MCF 10A (cell line): ENCODE results near the gene NHERF2. TPM values are rescaled to one million over a fixed set of nuclear protein-coding genes. Genes with fewer than 3 reads are reported as not detected.

Experiments used
- BruUV-seq: library from RNA; stranded (reverse); fragments of 400-500 nt; replicated peaks from 2 replicates; lab custom pipeline; 2021; lab: Mats Ljungman, UMichigan
- CTCF ChIA-PET: fragments of 300-600 bp; sonication (Branson Sonifier 250); formaldehyde crosslinking; extraction: SDS; loops from one replicate; lab custom pipeline; 2021; ENCODE audit warnings: antibody characterized with exemption, inconsistent platforms; lab: Yijun Ruan, JAX
- POLR2A ChIA-PET: fragments of 300-600, 350-650 bp; sonication (Branson Sonifier 250); formaldehyde crosslinking; extraction: SDS; loops from one replicate; lab custom pipeline; 2020; ENCODE audit warnings: antibody characterized with exemption, inconsistent platforms; lab: Yijun Ruan, JAX
- DNase-seq: peaks from one replicate; pipeline ENCODE4 v3.0.0-alpha.2; 2018; ENCODE audit not compliant: unreplicated experiment
- H3K27ac Mint-ChIP-seq: one replicate; pipeline ENCODE4 v1.8.0; 2022; ENCODE audit warnings: mild to moderate bottlenecking, low read depth, mixed read lengths; ENCODE audit not compliant: unreplicated experiment
- H3K27me3 Mint-ChIP-seq: one replicate; pipeline ENCODE4 v1.8.0; 2022; ENCODE audit warnings: mixed read lengths; ENCODE audit not compliant: insufficient read depth, unreplicated experiment
- H3K36me3 Mint-ChIP-seq: one replicate; pipeline ENCODE4 v1.8.0; 2022; ENCODE audit warnings: mild to moderate bottlenecking, moderate library complexity, mixed read lengths; ENCODE audit not compliant: insufficient read depth, unreplicated experiment
- H3K4me1 Mint-ChIP-seq: one replicate; pipeline ENCODE4 v1.8.0; 2022; ENCODE audit warnings: mixed read lengths; ENCODE audit not compliant: insufficient read depth, unreplicated experiment
- H3K4me3 Mint-ChIP-seq: one replicate; pipeline ENCODE4 v1.8.0; 2022; ENCODE audit warnings: mild to moderate bottlenecking, moderate library complexity, mixed read lengths; ENCODE audit not compliant: unreplicated experiment
- H3K9me3 Mint-ChIP-seq: one replicate; pipeline ENCODE4 v1.8.0; 2022; ENCODE audit warnings: mixed read lengths; ENCODE audit not compliant: unreplicated experiment
- CTCF ChIP-seq: fragments of 200-600 bp; IDR thresholded peaks from one replicate; pipeline ENCODE4 v1.8.0; 2022; ENCODE audit warnings: antibody characterized with exemption, mild to moderate bottlenecking; ENCODE audit not compliant: unreplicated experiment
- intact Hi-C: fragments of 100-400 bp; cut with micrococcal nuclease; formaldehyde crosslinking; loops from 2 replicates; pipeline ENCODE4 v1.14.1; 2022
- total RNA-seq: library from RNA; stranded (reverse); gene quantifications from 2 replicates; pipeline ENCODE4 v1.2.3, GENCODE V29; 2022

The NHERF2 gene
- total RNA-seq, 1 experiment from 2014 or later, result 14.5 TPM

GRCh38 chr16:2086106-2086742 lies 59.5 kb downstream of the NHERF2 start:
- Mint-ChIP-seq H3K9me3 (no peaks in the 10 kb centered on the region), H3K36me3 (peaks cover 50% of the 10 kb centered on the region), H3K4me3 (no peak overlapping the region), H3K27ac (no peak overlapping the region), H3K4me1 (peaks cover 4% of the 10 kb centered on the region), H3K27me3 (no peaks in the 10 kb centered on the region)
- no peak for TF ChIP-seq CTCF
- ChIA-PET POLR2A (interaction anchor here (0.6 to 1.5 kb wide), 7 partner anchors 38 to 120 kb away, joined by 3 to 5 read pairs (median 4); partner anchors contain the start of genes NTHL1, TRAF7 and TSC2), CTCF (interaction anchor here (0.7 to 1.2 kb wide), 2 partner anchors 21 to 38 kb away, joined by 3 read pairs; no protein-coding TSS in a partner anchor)
- DNase-seq, result peak; percentile 35
- intact Hi-C loops, result no loop called here
- no TSS peak for BruUV-seq

- Mint-ChIP-seq H3K36me3 (peaks cover 49% of the 10 kb centered on the region), H3K4me3 (no peak overlapping the region), H3K9me3 (no peaks in the 10 kb centered on the region), H3K4me1 (peaks cover 4% of the 10 kb centered on the region), H3K27me3 (no peaks in the 10 kb centered on the region), H3K27ac (no peak overlapping the region)
- CTCF ChIA-PET, result interaction anchor here (0.7 kb wide), 1 partner anchor 39 kb away, joined by 3 read pairs; no protein-coding TSS in a partner anchor
- DNase-seq, result no peak
- no TSS peak for BruUV-seq
- POLR2A ChIA-PET, result interaction anchor here (0.7 to 1.5 kb wide), 2 partner anchors 68 kb away, joined by 3 to 5 read pairs; partner anchors contain the start of gene TRAF7
- TF ChIP-seq CTCF, result no peak
- intact Hi-C loops, result no loop called here
These were observed 60.4 kb downstream of the NHERF2 start for GRCh38 chr16:2086812-2087747.

- no peaks in the 10 kb centered on the region for H3K9me3 Mint-ChIP-seq
- DNase-seq, result no peak
- intact Hi-C loops, result no loop called here
- CTCF ChIA-PET, result interaction anchor here (0.6 kb wide), 1 partner anchor 13 kb away, joined by 5 read pairs; no protein-coding TSS in a partner anchor
- no peak overlapping the region for H3K4me3 Mint-ChIP-seq
- H3K27me3 Mint-ChIP-seq, result no peaks in the 10 kb centered on the region
- no peak overlapping the region for H3K27ac Mint-ChIP-seq
- peaks cover 4% of the 10 kb centered on the region for H3K4me1 Mint-ChIP-seq
- POLR2A ChIA-PET, result interaction anchor here (0.6 to 0.7 kb wide), 2 partner anchors 67 to 137 kb away, joined by 3 read pairs; no protein-coding TSS in a partner anchor
- BruUV-seq, result TSS peak; percentile 42
- TF ChIP-seq CTCF, result no peak
- H3K36me3 Mint-ChIP-seq, result peaks cover 42% of the 10 kb centered on the region
These were observed 61.3 kb downstream of the NHERF2 start for GRCh38 chr16:2087748-2088631.

Other genes starting within 250 kb of the NHERF2 start
- gene SPSB3, start 244.3 kb upstream of the NHERF2 start, total RNA-seq, result 21.6 and 22.2 TPM in 2 replicates
- 71.3 and 73.9 TPM in 2 replicates for gene NUBP2, start 243.9 kb upstream of the NHERF2 start, total RNA-seq
- not detected in 2 replicates for gene IGFALS, start 233.2 kb upstream of the NHERF2 start, total RNA-seq
- gene HAGH, start 200.1 kb upstream of the NHERF2 start, total RNA-seq, result 44.5 and 69.8 TPM in 2 replicates
- gene FAHD1, start 199.7 kb upstream of the NHERF2 start, total RNA-seq, result 18.4 and 21.4 TPM in 2 replicates
- not detected in 2 replicates for gene MEIOB, start 154.7 kb upstream of the NHERF2 start, total RNA-seq
- gene HS3ST6, start 108.5 kb upstream of the NHERF2 start, total RNA-seq, result not detected in 2 replicates
- 5.8 and 7.4 TPM in 2 replicates for gene MSRB1, start 83.7 kb upstream of the NHERF2 start, total RNA-seq
- gene RPL3L, start 72.2 kb upstream of the NHERF2 start, total RNA-seq, result not detected in 2 replicates
- gene NDUFB10, start 67.4 kb upstream of the NHERF2 start, total RNA-seq, result 202 TPM in 2 replicates
- 4,760 and 4,836 TPM in 2 replicates for gene RPS2, start 62.1 kb upstream of the NHERF2 start, total RNA-seq
- 0.39 TPM in 1 of 2 replicates, not detected in the other for gene RNF151, start 60.0 kb upstream of the NHERF2 start, total RNA-seq
- 25.8 and 26.8 TPM in 2 replicates for gene TBL3, start 54.8 kb upstream of the NHERF2 start, total RNA-seq
- 1.1 TPM in 1 of 2 replicates, not detected in the other for gene NOXO1, start 45.4 kb upstream of the NHERF2 start, total RNA-seq
- gene GFER, start 42.7 kb upstream of the NHERF2 start, total RNA-seq, result 34.6 and 40.8 TPM in 2 replicates
- 0.68 and 1.1 TPM in 2 replicates for gene SYNGR3, start 36.9 kb upstream of the NHERF2 start, total RNA-seq
- gene ZNF598, start 17.1 kb upstream of the NHERF2 start, total RNA-seq, result 177 and 252 TPM in 2 replicates
- 4.9 and 7.7 TPM in 2 replicates for gene NPW, start 7.1 kb upstream of the NHERF2 start, total RNA-seq
- gene NTHL1, start 20.9 kb downstream of the NHERF2 start, total RNA-seq, result 16.4 and 17.7 TPM in 2 replicates
- 99.8 and 136 TPM in 2 replicates for gene TSC2, start 21.1 kb downstream of the NHERF2 start, total RNA-seq
- gene PKD1, start 109.0 kb downstream of the NHERF2 start, total RNA-seq, result 159 and 187 TPM in 2 replicates
- 0.81 and 1.0 TPM in 2 replicates for gene RAB26, start 121.7 kb downstream of the NHERF2 start, total RNA-seq
- 87.4 and 98.6 TPM in 2 replicates for gene TRAF7, start 128.9 kb downstream of the NHERF2 start, total RNA-seq
- 0.10 and 0.14 TPM in 2 replicates for gene CASKIN1, start 169.7 kb downstream of the NHERF2 start, total RNA-seq
- gene MLST8, start 178.6 kb downstream of the NHERF2 start, total RNA-seq, result 63.4 and 87.6 TPM in 2 replicates
- 4.6 and 5.2 TPM in 2 replicates for gene BRICD5, start 184.0 kb downstream of the NHERF2 start, total RNA-seq
- gene PGP, start 187.9 kb downstream of the NHERF2 start, total RNA-seq, result 11.3 and 12.0 TPM in 2 replicates
- 26.2 and 28.4 TPM in 2 replicates for gene E4F1, start 196.7 kb downstream of the NHERF2 start, total RNA-seq
- gene DNASE1L2, start 209.5 kb downstream of the NHERF2 start, total RNA-seq, result 1.5 and 3.8 TPM in 2 replicates
- 115 and 154 TPM in 2 replicates for gene ECI1, start 224.7 kb downstream of the NHERF2 start, total RNA-seq
- gene RNPS1, start 241.2 kb downstream of the NHERF2 start, total RNA-seq, result 245 and 247 TPM in 2 replicates